ENCODE data around the gene DPH1.

Gene DPH1

GRCh38 chr17:2041561-2042389 lies 11.8 kb downstream of the DPH1 start, which contains the start of gene OVCA2:
OVCA2 (plus strand) TSS chr17:2042022; CDS start chr17:2042048, 26 bp downstream.
- peak within 1 kb of the TSS; percentile 41 for H3K27ac ChIP-seq (ENCODE audit: low read depth, low read length)
- H3K27me3 ChIP-seq (ENCODE audit: control insufficient read depth, low read length) = no peaks in the 10 kb centered on the region
- peak within 1 kb of the TSS; percentile 90 for H3K4me2 ChIP-seq (ENCODE audit: low read length)
- no peaks in the 10 kb centered on the region for H3K9me3 ChIP-seq (ENCODE audit: control insufficient read depth, insufficient read depth, low read length)
- no peaks in the 10 kb centered on the region for H3K9me2 ChIP-seq (replicated peaks; ENCODE audit: control insufficient read depth, low read length)
- H3F3A ChIP-seq (ENCODE audit: control insufficient read depth, insufficient read depth) = no peaks in the 10 kb centered on the region; the same call in 1 of the 2 replicates
- peak within 1 kb of the TSS; percentile 84 for H3K4me3 ChIP-seq (ENCODE audit: low read length)
- peaks cover 18% of the 10 kb centered on the region for H3K79me2 ChIP-seq (ENCODE audit: control insufficient read depth, low read length)
- H4K20me1 ChIP-seq (ENCODE audit: control insufficient read depth, insufficient read depth, low read depth, low read length) = peaks cover 3% of the 10 kb centered on the region; the same call in 1 of the 2 replicates
- H3K36me3 ChIP-seq (ENCODE audit: control insufficient read depth, low read length) = peaks cover 33% of the 10 kb centered on the region
- no peak for TF ChIP-seq EZH2phosphoT487 (IDR thresholded peaks at IDR 0.05; ENCODE audit: borderline replicate concordance, low read length)
- no peak for TF ChIP-seq CTCF (IDR thresholded peaks at IDR 0.05; ENCODE audit: low read depth, low read length, poor library complexity, severe bottlenecking)
- H3K4me1 ChIP-seq (ENCODE audit: control insufficient read depth, low read length) = peaks cover 18% of the 10 kb centered on the region

- H3K4me2 ChIP-seq (ENCODE audit: low read length) = peak overlapping the region; percentile 90
- peaks cover 18% of the 10 kb centered on the region for H3K79me2 ChIP-seq (ENCODE audit: control insufficient read depth, low read length)
- H3K27ac ChIP-seq (ENCODE audit: low read depth, low read length) = peak overlapping the region; percentile 41
- H3K27me3 ChIP-seq (ENCODE audit: control insufficient read depth, low read length) = no peaks in the 10 kb centered on the region
- peaks cover 18% of the 10 kb centered on the region for H3K4me1 ChIP-seq (ENCODE audit: control insufficient read depth, low read length)
- no peak for TF ChIP-seq EZH2phosphoT487 (IDR thresholded peaks at IDR 0.05; ENCODE audit: borderline replicate concordance, low read length)
- no peak for TF ChIP-seq CTCF (IDR thresholded peaks at IDR 0.05; ENCODE audit: low read depth, low read length, poor library complexity, severe bottlenecking)
- H4K20me1 ChIP-seq (ENCODE audit: control insufficient read depth, insufficient read depth, low read depth, low read length) = peaks cover 3% of the 10 kb centered on the region; the same call in 1 of the 2 replicates
- peaks cover 29% of the 10 kb centered on the region for H3K36me3 ChIP-seq (ENCODE audit: control insufficient read depth, low read length)
- no peaks in the 10 kb centered on the region for H3K9me2 ChIP-seq (replicated peaks; ENCODE audit: control insufficient read depth, low read length)
- no peaks in the 10 kb centered on the region for H3K9me3 ChIP-seq (ENCODE audit: control insufficient read depth, insufficient read depth, low read length)
- H3F3A ChIP-seq (ENCODE audit: control insufficient read depth, insufficient read depth) = no peaks in the 10 kb centered on the region; the same call in 1 of the 2 replicates
- H3K4me3 ChIP-seq (ENCODE audit: low read length) = peak overlapping the region; percentile 84
These were observed 12.5 kb downstream of the DPH1 start for GRCh38 chr17:2042390-2042847.

- Histone ChIP-seq H3K9me3 (ENCODE audit: control insufficient read depth, insufficient read depth, low read length) (no peaks in the 10 kb centered on the region), H3F3A (ENCODE audit: control insufficient read depth, insufficient read depth) (no peaks in the 10 kb centered on the region; the same call in 1 of the 2 replicates), H3K79me2 (ENCODE audit: control insufficient read depth, low read length) (peaks cover 18% of the 10 kb centered on the region), H4K20me1 (ENCODE audit: control insufficient read depth, insufficient read depth, low read depth, low read length) (peaks cover 3% of the 10 kb centered on the region; the same call in 1 of the 2 replicates), H3K4me3 (ENCODE audit: low read length) (peak overlapping the region; percentile 84), H3K27me3 (ENCODE audit: control insufficient read depth, low read length) (no peaks in the 10 kb centered on the region), H3K4me2 (ENCODE audit: low read length) (peak overlapping the region; percentile 90), H3K4me1 (ENCODE audit: control insufficient read depth, low read length) (peaks cover 18% of the 10 kb centered on the region), H3K36me3 (ENCODE audit: control insufficient read depth, low read length) (peaks cover 26% of the 10 kb centered on the region), H3K9me2 (replicated peaks; ENCODE audit: control insufficient read depth, low read length) (no peaks in the 10 kb centered on the region), H3K27ac (ENCODE audit: low read depth, low read length) (no peak overlapping the region)
- no peak for TF ChIP-seq EZH2phosphoT487 (IDR thresholded peaks at IDR 0.05; ENCODE audit: borderline replicate concordance, low read length)
- peak; percentile 14 for TF ChIP-seq CTCF (IDR thresholded peaks at IDR 0.05; ENCODE audit: low read depth, low read length, poor library complexity, severe bottlenecking)
These were observed 13.0 kb downstream of the DPH1 start for GRCh38 chr17:2042933-2043332.

Data from DOHH2 (cell line).